Eye (tissue), 1 donor: ENCODE data around the gene LYZL6.
"Not testable (repeated sequence)": the region's sequence is repeated elsewhere in the genome, so short reads cannot be mapped to it uniquely, and the experiment has no call there.

Source experiments
- DNase-seq: peaks from one replicate; pipeline ENCODE4 v3.0.0-alpha.2; 2015

Gene LYZL6

GRCh38 chr17:35906191-35906925, 37.2 kb downstream of the LYZL6 start:
- DNase-seq, result no peak

- no peak for DNase-seq
Measured at GRCh38 chr17:35903451-35903850, 40.1 kb downstream of the LYZL6 start.

- peak; percentile 31 for DNase-seq
Measured at GRCh38 chr17:35901631-35902175, 41.8 kb downstream of the LYZL6 start.

GRCh38 chr17:35900708-35901480, 42.6 kb downstream of the LYZL6 start:
- no peak for DNase-seq

GRCh38 chr17:35900280-35900679, 43.2 kb downstream of the LYZL6 start:
- no peak for DNase-seq

GRCh38 chr17:35898283-35899070, 45.0 kb downstream of the LYZL6 start:
- DNase-seq, result no peak

GRCh38 chr17:35897772-35898171, 45.7 kb downstream of the LYZL6 start:
- not testable (repeated sequence) for DNase-seq

- DNase-seq, result no peak
Measured at GRCh38 chr17:35895636-35896587, 47.6 kb downstream of the LYZL6 start.

- no peak for DNase-seq
Measured at GRCh38 chr17:35894206-35894605, 49.3 kb downstream of the LYZL6 start.

GRCh38 chr17:35893751-35894150, 49.8 kb downstream of the LYZL6 start:
- no peak for DNase-seq

- no peak for DNase-seq
Measured at GRCh38 chr17:35892091-35893035, 51.1 kb downstream of the LYZL6 start.

- no peak for DNase-seq
Measured at GRCh38 chr17:35891269-35891668, 52.2 kb downstream of the LYZL6 start.

GRCh38 chr17:35890774-35891155, 52.7 kb downstream of the LYZL6 start:
- DNase-seq, result no peak

GRCh38 chr17:35889818-35890773, 53.4 kb downstream of the LYZL6 start:
- DNase-seq, result peak; percentile 88

GRCh38 chr17:35889241-35889640, 54.3 kb downstream of the LYZL6 start:
- DNase-seq, result no peak
